H1 (cell line): ENCODE results near the gene P2RY13. TPM values are rescaled to one million over a fixed set of nuclear protein-coding genes. Genes with fewer than 3 reads are reported as not detected.

Source experiments
- CTCF ChIA-PET: fragments of 300-600 bp; sonication (Branson Sonifier 250); formaldehyde crosslinking; loops from one replicate; lab custom pipeline; 2021; ENCODE audit not compliant: partially characterized antibody; lab: Charles Lee
- POLR2A ChIA-PET: fragments of 300-600 bp; sonication (Branson Sonifier 250); formaldehyde crosslinking; loops from one replicate; lab custom pipeline; 2021; ENCODE audit warnings: inconsistent platforms; ENCODE audit not compliant: partially characterized antibody; lab: Charles Lee
- DNase-seq, 2 experiments: peaks; one replicate each; pipeline versions ENCODE4 v3.0.0 to v3.0.0-alpha.2; 2010 to 2022; ENCODE audit warnings: low spot score in 2 of 2, low read depth in 1 of 2, mixed read lengths in 1 of 2
- FAIRE-seq: peaks from 2 replicates; lab custom pipeline; 2011; peaks lifted over from hg19 to GRCh38; lab: Jason Lieb, UNC
- H2AFZ ChIP-seq: 2 replicates; pipeline ENCODE4 v1.8.1; 2012; ENCODE audit warnings: low read length, inconsistent platforms
- H2AK5ac ChIP-seq: 2 replicates; pipeline ENCODE4 v1.6.1; 2013; ENCODE audit warnings: low read depth, low read length
- H2BK120ac ChIP-seq: replicated peaks from 2 replicates; pipeline ENCODE3; 2013; ENCODE audit warnings: low read depth, low read length, inconsistent platforms
- H2BK12ac ChIP-seq: 2 replicates; pipeline ENCODE4 v1.6.1; 2013; ENCODE audit warnings: low read depth, low read length
- H2BK15ac ChIP-seq: 2 replicates; pipeline ENCODE4 v1.6.1; 2013; ENCODE audit warnings: low read length
- H2BK20ac ChIP-seq: 2 replicates; pipeline ENCODE4 v1.6.1; 2013; ENCODE audit warnings: low read length
- H2BK5ac ChIP-seq: 2 replicates; pipeline ENCODE4 v1.6.1; 2013; ENCODE audit warnings: low read depth, low read length
- H3K14ac ChIP-seq: 2 replicates; pipeline ENCODE4 v1.6.1; 2013; ENCODE audit warnings: inconsistent platforms; ENCODE audit not compliant: insufficient read length
- H3K18ac ChIP-seq: 2 replicates; pipeline ENCODE4 v1.6.1; 2013; ENCODE audit warnings: low read length; ENCODE audit errors: extremely low read depth
- H3K23ac ChIP-seq: 2 replicates; pipeline ENCODE4 v1.6.1; 2013; ENCODE audit warnings: inconsistent platforms; ENCODE audit not compliant: insufficient read length
- H3K23me2 ChIP-seq: 2 replicates; pipeline ENCODE4 v1.6.1; 2013; ENCODE audit warnings: low read depth, low read length
- H3K27ac ChIP-seq: 2 replicates; pipeline ENCODE4 v1.6.1; 2011; ENCODE audit warnings: low read depth, low read length, inconsistent platforms
- H3K27me3 ChIP-seq, 4 experiments: replicated peaks in 1 of 4; 1 replicate in 1 of 4; 2 replicates in 3 of 4; pipeline versions ENCODE4 v1.6.1 to v1.8.1; 2011 to 2013; ENCODE audit warnings: low read length in 3 of 4, mild to moderate bottlenecking in 3 of 4, inconsistent platforms in 2 of 4, mixed read lengths in 2 of 4, moderate library complexity in 1 of 4; ENCODE audit not compliant: control insufficient read depth in 3 of 4, insufficient read depth in 3 of 4; ENCODE audit errors: extremely low read depth in 1 of 4
- H3K36me3 ChIP-seq, 4 experiments: 2 replicates each; pipeline versions ENCODE4 v1.6.1 to v1.8.1; 2011 to 2013; ENCODE audit warnings: mild to moderate bottlenecking in 4 of 4, low read length in 3 of 4, moderate library complexity in 2 of 4, control low read depth in 1 of 4, inconsistent platforms in 1 of 4; ENCODE audit not compliant: insufficient read depth in 4 of 4, control insufficient read depth in 2 of 4
- H3K4ac ChIP-seq: replicated peaks from 2 replicates; pipeline ENCODE3; 2013; ENCODE audit warnings: low read length, low read depth, mixed read lengths, inconsistent platforms; ENCODE audit not compliant: insufficient read length
- H3K4me1 ChIP-seq, 4 experiments: replicated peaks in 1 of 4; 1 replicate in 1 of 4; 2 replicates in 3 of 4; pipeline versions ENCODE4 v1.6.1 to v1.8.1; 2011 to 2013; ENCODE audit warnings: low read length in 3 of 4, inconsistent platforms in 2 of 4, mixed read lengths in 1 of 4; ENCODE audit not compliant: insufficient read depth in 4 of 4, control insufficient read depth in 3 of 4
- H3K4me2 ChIP-seq, 2 experiments: 2 replicates each; pipeline versions ENCODE4 v1.6.1 to v1.8.1; 2011 to 2013; ENCODE audit warnings: low read depth in 2 of 2, low read length in 2 of 2, control low read depth in 1 of 2, inconsistent platforms in 1 of 2, mild to moderate bottlenecking in 1 of 2; ENCODE audit not compliant: insufficient read depth in 1 of 2
- H3K4me3 ChIP-seq, 4 experiments: fragments of 200-600, 300-600 bp in 1 of 4; sonication (generic), shearing (Covaris generic), sonication (Bioruptor Twin) in 1 of 4; 2 replicates each; pipeline versions ENCODE4 v1.5.1 to v1.8.1; 2011 to 2016; ENCODE audit warnings: low read length in 4 of 4, low read depth in 3 of 4, control low read depth in 2 of 4, inconsistent platforms in 2 of 4, mild to moderate bottlenecking in 2 of 4, mixed read lengths in 1 of 4, moderate library complexity in 1 of 4; ENCODE audit not compliant: insufficient read depth in 2 of 4; ENCODE audit errors: extremely low read depth in 1 of 4
- H3K56ac ChIP-seq: replicated peaks from 2 replicates; pipeline ENCODE3; 2013; ENCODE audit warnings: low read depth, mild to moderate bottlenecking, mixed read lengths, low read length, inconsistent platforms; ENCODE audit not compliant: insufficient read length
- H3K79me1 ChIP-seq: 2 replicates; pipeline ENCODE4 v1.6.1; 2013; ENCODE audit warnings: low read depth, low read length, control low read depth
- H3K79me2 ChIP-seq, 2 experiments: 2 replicates each; pipeline versions ENCODE4 v1.6.1 to v1.8.1; 2012 to 2013; ENCODE audit warnings: low read length in 2 of 2, mild to moderate bottlenecking in 2 of 2, inconsistent platforms in 1 of 2; ENCODE audit not compliant: insufficient read depth in 2 of 2, control insufficient read depth in 1 of 2
- H3K9ac ChIP-seq, 4 experiments: replicated peaks in 1 of 4; 1 replicate in 1 of 4; 2 replicates in 3 of 4; pipeline versions ENCODE4 v1.6.1 to v1.8.1; 2011 to 2013; ENCODE audit warnings: low read depth in 3 of 4, low read length in 3 of 4, control low read depth in 2 of 4, mild to moderate bottlenecking in 2 of 4, moderate library complexity in 2 of 4, inconsistent platforms in 1 of 4; ENCODE audit errors: extremely low read depth in 1 of 4
- H3K9me3 ChIP-seq, 2 experiments: 2 replicates each; pipeline versions ENCODE4 v1.6.1 to v1.8.1; 2012 to 2013; ENCODE audit warnings: mild to moderate bottlenecking in 2 of 2, moderate library complexity in 2 of 2, control low read depth in 1 of 2, inconsistent platforms in 1 of 2, low read depth in 1 of 2, low read length in 1 of 2, mixed read lengths in 1 of 2; ENCODE audit not compliant: insufficient read depth in 2 of 2
- H4K20me1 ChIP-seq, 2 experiments: replicated peaks in 1 of 2; 2 replicates each; pipeline versions ENCODE3 to v1.8.1; 2011 to 2013; ENCODE audit warnings: inconsistent platforms in 2 of 2, low read length in 2 of 2, mild to moderate bottlenecking in 1 of 2; ENCODE audit not compliant: insufficient read depth in 2 of 2, control insufficient read depth in 1 of 2
- H4K5ac ChIP-seq: 2 replicates; pipeline ENCODE4 v1.6.1; 2013; ENCODE audit warnings: low read length, low read depth, mixed read lengths, inconsistent platforms; ENCODE audit not compliant: insufficient read length
- H4K8ac ChIP-seq: 2 replicates; pipeline ENCODE4 v1.8.0; 2013; ENCODE audit warnings: mild to moderate bottlenecking, moderate library complexity, low read length, inconsistent platforms; ENCODE audit not compliant: insufficient read depth; ENCODE audit errors: extremely low read depth
- H4K91ac ChIP-seq: replicated peaks from 2 replicates; pipeline ENCODE3; 2013; ENCODE audit warnings: low read length, mixed read lengths, inconsistent platforms; ENCODE audit not compliant: insufficient read length
- CTBP2 ChIP-seq: IDR thresholded peaks from 2 replicates; pipeline ENCODE4 v1.7.0; 2011; ENCODE audit warnings: borderline replicate concordance, mild to moderate bottlenecking, moderate library complexity, mixed read lengths, low read length; ENCODE audit not compliant: insufficient read depth, insufficient read length
- PHF8 ChIP-seq: fragments of 200-600 bp; sonication (generic); conservative IDR thresholded peaks from 2 replicates; pipeline ENCODE4 v1.7.1; 2012; ENCODE audit warnings: low read depth, mild to moderate bottlenecking, inconsistent platforms, low read length, moderate library complexity
- RBBP5 ChIP-seq: IDR thresholded peaks from 2 replicates; pipeline ENCODE4 v1.7.1; 2012; ENCODE audit warnings: low read depth, mild to moderate bottlenecking, inconsistent platforms, low read length, moderate library complexity, borderline replicate concordance
- WGBS, 2 experiments: shearing (Covaris generic) in 1 of 2; methylation state at CpG; one replicate each; pipeline versions ENCODE4 v1.1.6 to v1.1.7; 2013 to 2015; ENCODE audit warnings: low lambda C conversion rate in 2 of 2, mixed read lengths in 2 of 2, inconsistent platforms in 1 of 2, low coverage in 1 of 2, missing lambda C conversion rate in 1 of 2; ENCODE audit not compliant: insufficient replicate concordance in 2 of 2, insufficient coverage in 1 of 2, insufficient read length in 1 of 2; ENCODE audit errors: extremely low coverage in 1 of 2, missing lambda C conversion rate in 1 of 2; 5-methylcytosine and 5-hydroxymethylcytosine counted together
- polyA plus RNA-seq, 7 experiments: library from polyadenylated mRNA; depleted of rRNA in 3 of 7; stranded (reverse) in 5 of 7; unstranded in 2 of 7; fragments of >200 nt in 5 of 7; fragments of 200-250 nt in 2 of 7; gene quantifications; 1 replicate in 5 of 7; 2 replicates in 1 of 7; 4 replicates in 1 of 7; pipeline versions ENCODE4 v1.2.1 to v1.2.3, GENCODE V29; 2011 to 2013; ENCODE audit warnings: missing spikeins in 2 of 7, mixed read lengths in 2 of 7
- total RNA-seq: library from RNA; stranded (reverse); fragmentation: NEBNext Ultra II Directional; extraction: Animal tissue kit (Norgen Biotek cat#: 25700); gene quantifications from 2 replicates; pipeline ENCODE4 v1.2.1, GENCODE V29; 2021

The P2RY13 gene
- total and polyA plus RNA-seq, 2 of the 8 experiments (the other 6 are each of a cell fraction or from before 2014, with no cell fraction given): not detected

- no peaks in the 10 kb centered on the region for H3K79me2 ChIP-seq
- H3K23ac ChIP-seq: no peak overlapping the region
- no peak overlapping the region for H2BK20ac ChIP-seq
- H3K18ac ChIP-seq: no peak overlapping the region
- DNase-seq: no peak
- H4K20me1 ChIP-seq: no peaks in the 10 kb centered on the region
- H3K14ac ChIP-seq: no peak overlapping the region
- no peak for FAIRE-seq
- 68% methylated on average over 1 of the region's 1 CpG; no CpG with 5 or more reads in 1 of the 2 experiments for WGBS, 2 experiments
- H3K79me1 ChIP-seq: no peaks in the 10 kb centered on the region
- no peak overlapping the region for H2BK12ac ChIP-seq
- CTCF ChIA-PET: interaction anchor here (1.1 to 1.7 kb wide), 3 partner anchors 17 to 28 kb away, joined by 3 read pairs; no protein-coding TSS in a partner anchor
- peaks cover 0 to 10% (median 5%) of the 10 kb centered on the region in 4 experiments; a peak in 3 of 7 replicates for H3K4me1 ChIP-seq
- no peak overlapping the region for H4K5ac ChIP-seq
- no peaks in the 10 kb centered on the region for H3K23me2 ChIP-seq
- H4K8ac ChIP-seq: no peak overlapping the region
- POLR2A ChIA-PET: no interaction called here
- H2BK120ac ChIP-seq: no peak overlapping the region
- no peak overlapping the region for H3K27ac ChIP-seq
- no peak overlapping the region for H2AK5ac ChIP-seq
- H3K27me3 ChIP-seq: no peaks in the 10 kb centered on the region
- no peaks in the 10 kb centered on the region for H3K9me3 ChIP-seq
- no peak overlapping the region for H3K56ac ChIP-seq
- H3K4ac ChIP-seq: no peak overlapping the region
- no peak overlapping the region for H3K9ac ChIP-seq
- no peak overlapping the region; a peak in 1 of 4 replicates for H3K4me2 ChIP-seq
- no peak overlapping the region for H2AFZ ChIP-seq
- H4K91ac ChIP-seq: no peak overlapping the region
- peaks cover 0 to under 1% (median 0%) of the 10 kb centered on the region in 4 experiments; a peak in 1 of 8 replicates for H3K36me3 ChIP-seq
- no peak overlapping the region for H2BK15ac ChIP-seq
- H3K4me3 ChIP-seq: no peak overlapping the region
- H2BK5ac ChIP-seq: no peak overlapping the region
- no peak for TF ChIP-seq CTBP2
- TF ChIP-seq PHF8: no peak
- no peak for TF ChIP-seq RBBP5
Measured at GRCh38 chr3:151350656-151351055, 21.3 kb upstream of the P2RY13 start.
